ENCODE data around the gene FARS2.

FARS2 gene

GRCh38 chr6:5730585-5731263, 469.4 kb downstream of the FARS2 start:
- DNase-seq (ENCODE audit: low read depth) = peak; percentile 75

GRCh38 chr6:5731435-5731834, 470.1 kb downstream of the FARS2 start:
- no peak for DNase-seq (ENCODE audit: low read depth)

- no peak for DNase-seq (ENCODE audit: low read depth)
These were observed 471.2 kb downstream of the FARS2 start for GRCh38 chr6:5732496-5732895.

GRCh38 chr6:5736016-5736738, 474.9 kb downstream of the FARS2 start:
- DNase-seq (ENCODE audit: low read depth) = no peak

GRCh38 chr6:5737460-5737859, 476.1 kb downstream of the FARS2 start:
- DNase-seq (ENCODE audit: low read depth) = no peak

- DNase-seq (ENCODE audit: low read depth) = no peak
These were observed 476.9 kb downstream of the FARS2 start for GRCh38 chr6:5738211-5738610.

- DNase-seq (ENCODE audit: low read depth) = no peak
These were observed 483.2 kb downstream of the FARS2 start for GRCh38 chr6:5744497-5744896.

- DNase-seq (ENCODE audit: low read depth) = no peak
These were observed 483.8 kb downstream of the FARS2 start for GRCh38 chr6:5745081-5745480.

- no peak for DNase-seq (ENCODE audit: low read depth)
These were observed 484.9 kb downstream of the FARS2 start for GRCh38 chr6:5746053-5746758.

- DNase-seq (ENCODE audit: low read depth) = no peak
These were observed 485.4 kb downstream of the FARS2 start for GRCh38 chr6:5746759-5747130.

- DNase-seq (ENCODE audit: low read depth) = no peak
These were observed 486.1 kb downstream of the FARS2 start for GRCh38 chr6:5747379-5747778.

- DNase-seq (ENCODE audit: low read depth) = no peak
These were observed 487.8 kb downstream of the FARS2 start for GRCh38 chr6:5749016-5749650.

GRCh38 chr6:5749651-5750215, 488.4 kb downstream of the FARS2 start:
- DNase-seq (ENCODE audit: low read depth) = no peak

GRCh38 chr6:5751525-5752390, 490.4 kb downstream of the FARS2 start:
- DNase-seq (ENCODE audit: low read depth) = peak; percentile 45

GRCh38 chr6:5752391-5752680, 491.0 kb downstream of the FARS2 start:
- peak; percentile 90 for DNase-seq (ENCODE audit: low read depth)

GRCh38 chr6:5753209-5753608, 491.9 kb downstream of the FARS2 start:
- peak; percentile 15 for DNase-seq (ENCODE audit: low read depth)

- no peak for DNase-seq (ENCODE audit: low read depth)
These were observed 493.6 kb downstream of the FARS2 start for GRCh38 chr6:5754904-5755303.

GRCh38 chr6:5759571-5759970, 498.3 kb downstream of the FARS2 start:
- DNase-seq (ENCODE audit: low read depth) = no peak

- DNase-seq (ENCODE audit: low read depth) = peak; percentile 40
These were observed 500.1 kb downstream of the FARS2 start for GRCh38 chr6:5761370-5761769.

- no peak for DNase-seq (ENCODE audit: low read depth)
These were observed 501.3 kb downstream of the FARS2 start for GRCh38 chr6:5762561-5762968.

- DNase-seq (ENCODE audit: low read depth) = no peak
These were observed 502.1 kb downstream of the FARS2 start for GRCh38 chr6:5763407-5763806.

- peak; percentile 18 for DNase-seq (ENCODE audit: low read depth)
These were observed 502.6 kb downstream of the FARS2 start for GRCh38 chr6:5763871-5764270.

Measured in fibroblast of gingiva (primary cell).